ENCODE measurements around the gene LRRC32. TPM values are rescaled to one million over a fixed set of nuclear protein-coding genes. Genes with fewer than 3 reads are reported as not detected.

Gene LRRC32
- total RNA-seq, 1 experiment from 2014 or later, result 0.46 TPM

DNA sequence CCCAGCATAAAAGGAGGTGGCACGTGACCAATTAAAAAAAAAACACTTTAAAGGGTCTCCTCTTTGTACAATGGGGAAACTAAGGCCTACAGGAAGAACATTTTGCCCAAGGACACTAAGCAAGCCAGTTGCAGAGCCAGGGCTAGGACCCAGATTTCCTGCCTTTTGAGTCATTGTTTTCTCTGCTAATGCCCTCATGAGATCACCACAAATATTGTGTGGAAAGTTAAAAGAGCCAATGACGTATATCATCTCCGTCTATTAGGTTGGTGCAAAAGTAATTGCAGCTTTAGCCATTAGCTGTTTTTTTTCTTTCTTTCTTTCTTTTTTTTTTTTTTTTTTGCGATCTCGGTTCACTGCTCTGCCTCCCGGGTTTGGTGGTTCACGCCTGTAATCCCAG is 24.1 kb upstream of the LRRC32 start:
- Histone ChIP-seq H4K91ac (ENCODE audit: insufficient read length, low read depth, low read length) (no peak overlapping the region), H3K23me2 (ENCODE audit: insufficient read length, low read depth, low read length, poor library complexity, severe bottlenecking) (no peaks in the 10 kb centered on the region), H3K23ac (ENCODE audit: insufficient read length, low read depth, low read length) (no peak overlapping the region), H3K9ac (ENCODE audit: extremely low read depth, insufficient read length, low read length) (no peak overlapping the region), H2BK15ac (ENCODE audit: low read depth, low read length) (no peak overlapping the region), H3K4ac (ENCODE audit: low read depth, low read length) (no peak overlapping the region), H3K14ac (ENCODE audit: insufficient read depth, low read length) (no peak overlapping the region), H3K79me1 (ENCODE audit: insufficient read depth, low read depth, low read length, poor library complexity, severe bottlenecking) (no peaks in the 10 kb centered on the region), H3K27me3 (ENCODE audit: insufficient read depth, low read length) (no peaks in the 10 kb centered on the region), H4K5ac (ENCODE audit: insufficient read length, low read depth, low read length) (no peak overlapping the region), H2BK20ac (ENCODE audit: low read depth, low read length, poor library complexity, severe bottlenecking) (no peak overlapping the region), H2BK5ac (ENCODE audit: insufficient read length, low read length) (no peak overlapping the region), H3K27ac (ENCODE audit: insufficient read length, low read depth, low read length) (no peak overlapping the region), H3K4me2 (ENCODE audit: insufficient read depth, insufficient read length, low read length) (no peak overlapping the region), H2BK12ac (ENCODE audit: insufficient read length, low read depth, low read length) (no peak overlapping the region), H3T11ph (ENCODE audit: low read length) (no peak overlapping the region), H3K18ac (ENCODE audit: insufficient read length, low read depth, low read length) (no peak overlapping the region), H2AFZ (ENCODE audit: low read length) (no peak overlapping the region), H3K79me2 (ENCODE audit: insufficient read depth, low read length) (no peaks in the 10 kb centered on the region), H3K9me3 (ENCODE audit: control insufficient read depth, low read depth, low read length) (no peaks in the 10 kb centered on the region), H3K4me1 (ENCODE audit: insufficient read depth, low read length) (peaks cover 6% of the 10 kb centered on the region; the same call in 1 of the 2 replicates), H4K20me1 (ENCODE audit: control insufficient read depth, insufficient read depth, insufficient read length) (no peaks in the 10 kb centered on the region), H2BK120ac (ENCODE audit: low read depth, low read length, poor library complexity, severe bottlenecking) (no peak overlapping the region), H4K8ac (replicated peaks; ENCODE audit: insufficient read length, low read depth, low read length) (no peak overlapping the region), H2AK5ac (ENCODE audit: insufficient read length, low read length) (no peak overlapping the region), H3K56ac (ENCODE audit: insufficient read length, low read depth, low read length) (no peak overlapping the region)
- H3K27me3 Mint-ChIP-seq (ENCODE audit: low read depth), result peaks cover 4% of the 10 kb centered on the region; the same call in 1 of the 2 replicates
- no peak overlapping the region for H3K27ac Mint-ChIP-seq
- H3K36me3 Mint-ChIP-seq (ENCODE audit: insufficient read depth in 1 of 3, low read depth in 3 of 3), result no peaks in the 10 kb centered on the region
- H3K4me3 Mint-ChIP-seq, result no peak overlapping the region
- WGBS (ENCODE audit: extremely low coverage, insufficient read length, low lambda C conversion rate), result no CpG with 5 or more reads among the region's 7 CpGs
- no peaks in the 10 kb centered on the region; a peak in 1 of 5 replicates for H3K9me3 Mint-ChIP-seq
- no peak for TF ChIP-seq CTCF (conservative IDR thresholded peaks at IDR 0.05)
- DNase-seq, result no peak
- H3K4me1 Mint-ChIP-seq, result peaks cover 17% of the 10 kb centered on the region in 2 experiments

Data from H9 (cell line).